ENCODE results near the gene ZNF524. TPM values are rescaled to one million over a fixed set of nuclear protein-coding genes. Genes with fewer than 3 reads are reported as not detected.

ZNF524 gene
- total and polyA plus RNA-seq, 9 of the 15 experiments (the other 6 are each of a cell fraction or from before 2014, with no cell fraction given) = 0.08 to 15.6 (median 2.9) TPM

DNA sequence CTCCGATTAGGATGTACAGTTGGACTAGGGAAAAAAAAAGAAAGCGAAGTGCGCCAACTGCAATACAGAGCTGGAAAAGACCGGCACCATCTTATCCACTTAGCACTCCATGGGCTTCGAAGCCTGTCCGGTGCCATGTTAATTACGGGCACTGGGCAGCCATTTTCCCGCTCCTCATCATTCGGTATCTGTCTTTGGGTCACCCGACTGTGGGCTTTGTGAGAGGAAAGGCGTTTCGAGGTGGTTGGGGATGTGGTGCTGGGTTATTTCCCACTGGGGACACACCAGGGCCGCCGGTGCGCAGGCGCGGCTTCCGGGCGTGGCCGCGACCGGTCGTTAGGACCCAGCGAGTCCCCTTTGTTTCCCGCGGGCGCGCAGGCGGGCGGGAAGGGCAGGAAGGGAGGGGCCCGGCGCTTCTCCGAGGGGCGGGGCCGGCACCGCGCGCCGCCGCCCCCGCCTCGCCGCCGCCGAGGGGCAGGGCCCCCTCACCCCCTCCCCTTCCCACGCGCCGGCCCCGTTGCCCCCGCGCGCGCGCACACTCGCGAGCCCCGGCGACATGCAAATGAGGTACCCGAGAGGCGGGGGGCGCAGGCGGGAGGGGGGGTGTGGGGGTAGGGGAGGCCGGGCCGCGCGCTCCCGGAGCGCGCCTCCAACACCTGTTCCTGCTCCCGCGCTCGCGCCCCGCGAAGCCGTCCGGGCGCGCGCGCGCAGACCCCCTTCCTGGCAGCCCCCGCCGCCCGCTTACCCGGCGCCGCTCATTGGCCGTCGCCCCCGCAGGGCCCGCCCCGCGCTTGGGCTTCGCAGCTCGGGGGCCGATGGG lies at the start of gene ZNF524 (continued):
- TF ChIP-seq, protein P1, sequence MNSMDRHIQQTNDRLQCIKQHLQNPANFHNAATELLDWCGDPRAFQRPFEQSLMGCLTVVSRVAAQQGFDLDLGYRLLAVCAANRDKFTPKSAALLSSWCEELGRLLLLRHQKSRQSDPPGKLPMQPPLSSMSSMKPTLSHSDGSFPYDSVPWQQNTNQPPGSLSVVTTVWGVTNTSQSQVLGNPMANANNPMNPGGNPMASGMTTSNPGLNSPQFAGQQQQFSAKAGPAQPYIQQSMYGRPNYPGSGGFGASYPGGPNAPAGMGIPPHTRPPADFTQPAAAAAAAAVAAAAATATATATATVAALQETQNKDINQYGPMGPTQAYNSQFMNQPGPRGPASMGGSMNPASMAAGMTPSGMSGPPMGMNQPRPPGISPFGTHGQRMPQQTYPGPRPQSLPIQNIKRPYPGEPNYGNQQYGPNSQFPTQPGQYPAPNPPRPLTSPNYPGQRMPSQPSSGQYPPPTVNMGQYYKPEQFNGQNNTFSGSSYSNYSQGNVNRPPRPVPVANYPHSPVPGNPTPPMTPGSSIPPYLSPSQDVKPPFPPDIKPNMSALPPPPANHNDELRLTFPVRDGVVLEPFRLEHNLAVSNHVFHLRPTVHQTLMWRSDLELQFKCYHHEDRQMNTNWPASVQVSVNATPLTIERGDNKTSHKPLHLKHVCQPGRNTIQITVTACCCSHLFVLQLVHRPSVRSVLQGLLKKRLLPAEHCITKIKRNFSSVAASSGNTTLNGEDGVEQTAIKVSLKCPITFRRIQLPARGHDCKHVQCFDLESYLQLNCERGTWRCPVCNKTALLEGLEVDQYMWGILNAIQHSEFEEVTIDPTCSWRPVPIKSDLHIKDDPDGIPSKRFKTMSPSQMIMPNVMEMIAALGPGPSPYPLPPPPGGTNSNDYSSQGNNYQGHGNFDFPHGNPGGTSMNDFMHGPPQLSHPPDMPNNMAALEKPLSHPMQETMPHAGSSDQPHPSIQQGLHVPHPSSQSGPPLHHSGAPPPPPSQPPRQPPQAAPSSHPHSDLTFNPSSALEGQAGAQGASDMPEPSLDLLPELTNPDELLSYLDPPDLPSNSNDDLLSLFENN (IDR thresholded peaks at IDR 0.05; ENCODE audit: low read depth in 2 of 2, low read length in 2 of 2) = peak in 1 of 2 experiments; percentile 26; a peak in 1 of 4 replicates
- TF ChIP-seq EP400 (IDR thresholded peaks at IDR 0.05) = peak; percentile 84
- TF ChIP-seq, protein P2, sequence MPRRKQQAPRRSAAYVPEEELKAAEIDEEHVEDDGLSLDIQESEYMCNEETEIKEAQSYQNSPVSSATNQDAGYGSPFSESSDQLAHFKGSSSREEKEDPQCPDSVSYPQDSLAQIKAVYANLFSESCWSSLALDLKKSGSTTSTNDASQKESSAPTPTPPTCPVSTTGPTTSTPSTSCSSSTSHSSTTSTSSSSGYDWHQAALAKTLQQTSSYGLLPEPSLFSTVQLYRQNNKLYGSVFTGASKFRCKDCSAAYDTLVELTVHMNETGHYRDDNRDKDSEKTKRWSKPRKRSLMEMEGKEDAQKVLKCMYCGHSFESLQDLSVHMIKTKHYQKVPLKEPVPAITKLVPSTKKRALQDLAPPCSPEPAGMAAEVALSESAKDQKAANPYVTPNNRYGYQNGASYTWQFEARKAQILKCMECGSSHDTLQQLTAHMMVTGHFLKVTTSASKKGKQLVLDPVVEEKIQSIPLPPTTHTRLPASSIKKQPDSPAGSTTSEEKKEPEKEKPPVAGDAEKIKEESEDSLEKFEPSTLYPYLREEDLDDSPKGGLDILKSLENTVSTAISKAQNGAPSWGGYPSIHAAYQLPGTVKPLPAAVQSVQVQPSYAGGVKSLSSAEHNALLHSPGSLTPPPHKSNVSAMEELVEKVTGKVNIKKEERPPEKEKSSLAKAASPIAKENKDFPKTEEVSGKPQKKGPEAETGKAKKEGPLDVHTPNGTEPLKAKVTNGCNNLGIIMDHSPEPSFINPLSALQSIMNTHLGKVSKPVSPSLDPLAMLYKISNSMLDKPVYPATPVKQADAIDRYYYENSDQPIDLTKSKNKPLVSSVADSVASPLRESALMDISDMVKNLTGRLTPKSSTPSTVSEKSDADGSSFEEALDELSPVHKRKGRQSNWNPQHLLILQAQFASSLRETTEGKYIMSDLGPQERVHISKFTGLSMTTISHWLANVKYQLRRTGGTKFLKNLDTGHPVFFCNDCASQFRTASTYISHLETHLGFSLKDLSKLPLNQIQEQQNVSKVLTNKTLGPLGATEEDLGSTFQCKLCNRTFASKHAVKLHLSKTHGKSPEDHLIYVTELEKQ (CRISPR knock-in tag; IDR thresholded peaks at IDR 0.05) = no peak
- peak; percentile 51 for TF ChIP-seq CTBP1 (IDR thresholded peaks at IDR 0.05; ENCODE audit: borderline replicate concordance)
- peak; percentile 18 for TF ChIP-seq MEIS2 (IDR thresholded peaks at IDR 0.05; ENCODE audit: partially characterized antibody)
- TF ChIP-seq, protein P3, sequence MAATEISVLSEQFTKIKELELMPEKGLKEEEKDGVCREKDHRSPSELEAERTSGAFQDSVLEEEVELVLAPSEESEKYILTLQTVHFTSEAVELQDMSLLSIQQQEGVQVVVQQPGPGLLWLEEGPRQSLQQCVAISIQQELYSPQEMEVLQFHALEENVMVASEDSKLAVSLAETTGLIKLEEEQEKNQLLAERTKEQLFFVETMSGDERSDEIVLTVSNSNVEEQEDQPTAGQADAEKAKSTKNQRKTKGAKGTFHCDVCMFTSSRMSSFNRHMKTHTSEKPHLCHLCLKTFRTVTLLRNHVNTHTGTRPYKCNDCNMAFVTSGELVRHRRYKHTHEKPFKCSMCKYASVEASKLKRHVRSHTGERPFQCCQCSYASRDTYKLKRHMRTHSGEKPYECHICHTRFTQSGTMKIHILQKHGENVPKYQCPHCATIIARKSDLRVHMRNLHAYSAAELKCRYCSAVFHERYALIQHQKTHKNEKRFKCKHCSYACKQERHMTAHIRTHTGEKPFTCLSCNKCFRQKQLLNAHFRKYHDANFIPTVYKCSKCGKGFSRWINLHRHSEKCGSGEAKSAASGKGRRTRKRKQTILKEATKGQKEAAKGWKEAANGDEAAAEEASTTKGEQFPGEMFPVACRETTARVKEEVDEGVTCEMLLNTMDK (IDR thresholded peaks at IDR 0.05; ENCODE audit: borderline replicate concordance, insufficient read depth, low read depth, low read length, poor library complexity, severe bottlenecking) = no peak
- peak; percentile 90 for TF ChIP-seq SP1 (CRISPR knock-in tag; IDR thresholded peaks at IDR 0.05)
- TF ChIP-seq PTTG1 (tag; IDR thresholded peaks at IDR 0.05; ENCODE audit: low read depth) = 0 out of 2 replicates have a peak, but pooled peaks have one; percentile 38
- TF ChIP-seq, protein P4, sequence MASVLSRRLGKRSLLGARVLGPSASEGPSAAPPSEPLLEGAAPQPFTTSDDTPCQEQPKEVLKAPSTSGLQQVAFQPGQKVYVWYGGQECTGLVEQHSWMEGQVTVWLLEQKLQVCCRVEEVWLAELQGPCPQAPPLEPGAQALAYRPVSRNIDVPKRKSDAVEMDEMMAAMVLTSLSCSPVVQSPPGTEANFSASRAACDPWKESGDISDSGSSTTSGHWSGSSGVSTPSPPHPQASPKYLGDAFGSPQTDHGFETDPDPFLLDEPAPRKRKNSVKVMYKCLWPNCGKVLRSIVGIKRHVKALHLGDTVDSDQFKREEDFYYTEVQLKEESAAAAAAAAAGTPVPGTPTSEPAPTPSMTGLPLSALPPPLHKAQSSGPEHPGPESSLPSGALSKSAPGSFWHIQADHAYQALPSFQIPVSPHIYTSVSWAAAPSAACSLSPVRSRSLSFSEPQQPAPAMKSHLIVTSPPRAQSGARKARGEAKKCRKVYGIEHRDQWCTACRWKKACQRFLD (CRISPR knock-in tag; IDR thresholded peaks at IDR 0.05) = peak; percentile 98
- TF ChIP-seq FOXM1 (IDR thresholded peaks at IDR 0.05; ENCODE audit: low read depth) = peak; percentile 93
- TF ChIP-seq FOXM1 (CRISPR knock-in tag; IDR thresholded peaks at IDR 0.05; ENCODE audit: low read depth) = no peak
- peak; percentile 89 to 91 for TF ChIP-seq NRF1 (conservative IDR thresholded peaks at IDR 0.05 in 1 of 2, IDR thresholded peaks at IDR 0.05 in 1 of 2)
- TF ChIP-seq, protein P5, sequence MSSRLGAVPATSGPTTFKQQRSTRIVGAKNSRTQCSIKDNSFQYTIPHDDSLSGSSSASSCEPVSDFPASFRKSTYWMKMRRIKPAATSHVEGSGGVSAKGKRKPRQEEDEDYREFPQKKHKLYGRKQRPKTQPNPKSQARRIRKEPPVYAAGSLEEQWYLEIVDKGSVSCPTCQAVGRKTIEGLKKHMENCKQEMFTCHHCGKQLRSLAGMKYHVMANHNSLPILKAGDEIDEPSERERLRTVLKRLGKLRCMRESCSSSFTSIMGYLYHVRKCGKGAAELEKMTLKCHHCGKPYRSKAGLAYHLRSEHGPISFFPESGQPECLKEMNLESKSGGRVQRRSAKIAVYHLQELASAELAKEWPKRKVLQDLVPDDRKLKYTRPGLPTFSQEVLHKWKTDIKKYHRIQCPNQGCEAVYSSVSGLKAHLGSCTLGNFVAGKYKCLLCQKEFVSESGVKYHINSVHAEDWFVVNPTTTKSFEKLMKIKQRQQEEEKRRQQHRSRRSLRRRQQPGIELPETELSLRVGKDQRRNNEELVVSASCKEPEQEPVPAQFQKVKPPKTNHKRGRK (tag; IDR thresholded peaks at IDR 0.05) = no peak
